K562 (cell line): ENCODE results near the gene IRF9.

Experiments used
- JUND ChIP-seq, 2 experiments: IDR thresholded peaks; 2 replicates in 1 of 2; 3 replicates in 1 of 2; pipeline ENCODE4 v1.6.1; 2011; ENCODE audit warnings: borderline replicate concordance in 2 of 2, low read depth in 2 of 2, low read length in 2 of 2, improper control_type of control experiment in 1 of 2, missing biosample characterization in 1 of 2, missing genetic modification characterization in 1 of 2, missing genetic modification reagents in 1 of 2
- KLF6 ChIP-seq: fragments of 250-450 bp; sonication (Bioruptor Pico); IDR thresholded peaks from 2 replicates; pipeline ENCODE4 v1.4.0; 2020; ENCODE audit warnings: mild to moderate bottlenecking, moderate library complexity, borderline replicate concordance
- POLR2AphosphoS5 ChIP-seq: IDR thresholded peaks from 2 replicates; pipeline ENCODE4 v1.6.1; 2011; ENCODE audit warnings: mild to moderate bottlenecking, low read depth, low read length, moderate library complexity; ENCODE audit not compliant: control insufficient read depth, insufficient read depth
- PYGO2 ChIP-seq: fragments of 450-650 bp; IDR thresholded peaks from 2 replicates; pipeline ENCODE4 v1.6.1; 2016; ENCODE audit warnings: mild to moderate bottlenecking, missing genetic modification characterization, moderate library complexity, missing compliant biosample characterization
- TAF1 ChIP-seq: IDR thresholded peaks from 2 replicates; pipeline ENCODE4 v1.6.1; 2011; ENCODE audit warnings: mild to moderate bottlenecking, low read length, moderate library complexity; ENCODE audit not compliant: insufficient read depth, control insufficient read depth, severe bottlenecking; ENCODE audit errors: extremely low read depth
- USF2 ChIP-seq: sonication (generic); formaldehyde crosslinking; IDR thresholded peaks from 2 replicates; pipeline ENCODE4 v1.5.0; 2020; ENCODE audit warnings: missing genetic modification reagents
- ZNF274 ChIP-seq: IDR thresholded peaks from 2 replicates; pipeline ENCODE4 v1.6.1; 2011; ENCODE audit warnings: low read depth, mild to moderate bottlenecking, low read length, moderate library complexity, borderline replicate concordance

- no peak for TF ChIP-seq ZNF274
- TF ChIP-seq PYGO2 (tag): no peak
- TF ChIP-seq KLF6 (CRISPR knock-in tag): no peak
- TF ChIP-seq POLR2AphosphoS5: no peak
- TF ChIP-seq USF2 (CRISPR knock-in tag): no peak
- TF ChIP-seq JUND (IDR thresholded peaks at IDR 0.05; ENCODE audit: borderline replicate concordance, low read depth, low read length): no peak
- no peak for TF ChIP-seq JUND (tag; IDR thresholded peaks at IDR 0.05; ENCODE audit: borderline replicate concordance, low read depth, low read length)
- no peak for TF ChIP-seq TAF1
Observed at GRCh38 chr14:24185741-24186140, 24.7 kb downstream of the IRF9 start.
